GM18868 (cell line): ENCODE measurements around the gene UCMA.
A peak's percentile ranks its signal among the peaks of the same experiment; 100 is the strongest.
"Not testable (repeated sequence)": the region's sequence is repeated elsewhere in the genome, so short reads cannot be mapped to it uniquely, and the experiment has no call there.

Experiments
- ATAC-seq: cut with Tn5 transposase; IDR thresholded peaks from one replicate; pipeline ENCODE4 v1.9.1; 2021; ENCODE audit warnings: mild to moderate bottlenecking, moderate library complexity; ENCODE audit not compliant: unreplicated experiment

Gene UCMA, protein sequence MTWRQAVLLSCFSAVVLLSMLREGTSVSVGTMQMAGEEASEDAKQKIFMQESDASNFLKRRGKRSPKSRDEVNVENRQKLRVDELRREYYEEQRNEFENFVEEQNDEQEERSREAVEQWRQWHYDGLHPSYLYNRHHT

DNA sequence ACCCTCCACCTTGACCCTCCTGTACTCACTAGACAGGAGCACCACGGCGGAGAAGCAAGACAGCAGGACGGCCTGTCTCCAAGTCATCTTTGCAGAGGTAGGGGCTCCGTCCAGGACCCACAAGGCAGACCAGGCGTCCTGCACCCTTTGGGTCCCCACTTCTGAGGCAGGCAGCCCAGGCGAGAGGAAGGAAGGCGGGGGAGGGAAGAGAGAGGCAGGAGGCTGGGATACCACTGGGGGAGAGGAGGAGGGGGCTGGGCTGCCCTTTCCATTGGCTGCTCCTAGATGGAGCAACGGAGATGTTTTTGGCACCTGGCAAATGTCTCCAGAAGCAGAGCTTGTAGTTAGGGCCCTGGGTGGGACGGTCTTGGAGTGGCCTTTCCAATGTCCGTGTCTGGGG, at the start of gene UCMA:
Gene UCMA (minus strand): TSS at position 203 of the 400 bp plus-strand sequence. CDS start 116 bp downstream, at position 87.
- ATAC-seq, result no peak

DNA sequence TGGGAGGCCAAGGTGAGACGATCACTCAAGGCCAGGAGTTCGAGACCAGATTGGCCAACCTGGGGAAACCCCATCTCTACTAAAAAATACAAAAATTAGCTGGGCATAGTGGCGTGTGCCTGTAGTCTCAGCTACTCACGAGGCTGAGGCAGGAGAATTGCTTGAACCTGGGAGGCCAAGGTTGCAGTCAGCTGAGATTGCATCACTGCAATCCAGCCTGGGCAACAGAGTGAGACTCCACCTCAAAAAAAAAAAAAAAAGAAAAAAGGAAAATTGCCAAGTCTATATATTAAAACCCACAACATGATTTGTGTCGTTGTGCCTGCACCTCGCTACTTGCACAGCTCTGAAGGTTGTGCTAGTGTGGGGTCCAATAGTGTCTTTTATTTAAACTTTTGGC, 48.2 kb upstream of the UCMA start:
- not testable (repeated sequence) for ATAC-seq

DNA sequence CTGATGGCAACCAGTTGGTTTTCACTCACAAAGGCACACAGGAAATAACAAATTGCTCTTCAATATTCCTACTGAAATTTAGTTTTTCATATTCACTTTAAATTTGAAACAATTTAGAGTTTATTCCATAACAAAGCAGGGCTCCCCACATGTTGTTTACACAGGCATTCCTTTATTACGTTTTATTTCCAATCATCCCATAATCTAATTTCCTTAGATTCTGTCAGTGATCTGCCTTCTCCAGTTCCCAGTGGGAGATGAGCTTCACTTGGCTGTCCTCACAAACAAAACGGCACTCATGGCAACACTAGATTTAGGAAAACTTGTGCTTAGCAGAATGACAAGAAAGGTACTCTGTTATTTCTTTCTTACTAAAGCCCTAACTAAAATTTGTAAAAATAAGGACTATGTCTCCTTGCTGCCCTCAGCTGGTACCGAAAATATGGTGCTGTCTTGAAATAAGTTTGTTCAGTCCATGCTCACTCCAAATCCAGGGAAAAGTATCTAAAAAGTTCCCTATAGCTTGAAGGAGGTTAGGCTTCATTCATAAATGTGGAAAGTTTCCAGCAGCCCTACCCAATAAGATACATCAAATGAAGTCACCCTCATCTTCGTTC, 42.7 kb upstream of the UCMA start:
- ATAC-seq, result no peak

DNA sequence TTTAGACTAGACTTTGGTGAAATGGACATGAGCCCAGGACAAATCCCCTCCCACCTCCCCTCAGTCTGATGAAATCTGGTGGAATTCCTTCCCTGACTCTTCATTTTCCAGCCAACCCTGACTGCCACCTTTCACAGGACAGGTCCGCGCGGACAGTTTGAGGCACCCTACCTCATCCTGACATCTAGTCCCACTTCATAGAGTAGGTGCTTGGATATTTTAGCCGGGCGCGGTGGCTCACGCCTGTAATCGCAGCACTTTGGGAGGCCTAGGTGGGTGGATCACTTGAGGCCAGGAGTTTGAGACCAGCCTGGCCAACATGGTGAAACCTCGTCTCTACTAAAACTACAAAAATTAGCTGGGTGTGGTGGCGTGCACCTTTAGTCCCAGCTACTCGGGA, 42.0 kb upstream of the UCMA start:
- ATAC-seq, result not testable (repeated sequence)

DNA sequence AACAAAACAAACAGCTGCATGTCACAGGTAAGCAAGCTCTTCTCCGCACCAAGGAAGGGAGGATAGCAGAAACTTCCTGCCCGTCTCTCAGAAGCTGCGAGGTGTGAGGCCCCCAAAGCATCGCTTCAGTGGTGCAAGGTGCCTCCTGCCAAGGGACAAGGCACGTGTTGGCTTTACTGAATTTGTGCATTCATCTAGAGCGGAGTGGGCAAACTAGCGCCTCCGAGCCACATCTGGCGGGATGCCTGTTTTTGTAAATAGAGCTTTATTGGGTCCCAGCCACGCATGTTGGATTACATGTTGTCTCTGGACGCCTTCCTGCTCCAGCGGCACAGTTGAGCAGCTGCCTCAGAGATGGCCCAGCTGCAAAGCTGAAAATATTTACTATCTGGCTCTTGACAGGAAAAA, 38.0 kb upstream of the UCMA start:
- no peak for ATAC-seq

DNA sequence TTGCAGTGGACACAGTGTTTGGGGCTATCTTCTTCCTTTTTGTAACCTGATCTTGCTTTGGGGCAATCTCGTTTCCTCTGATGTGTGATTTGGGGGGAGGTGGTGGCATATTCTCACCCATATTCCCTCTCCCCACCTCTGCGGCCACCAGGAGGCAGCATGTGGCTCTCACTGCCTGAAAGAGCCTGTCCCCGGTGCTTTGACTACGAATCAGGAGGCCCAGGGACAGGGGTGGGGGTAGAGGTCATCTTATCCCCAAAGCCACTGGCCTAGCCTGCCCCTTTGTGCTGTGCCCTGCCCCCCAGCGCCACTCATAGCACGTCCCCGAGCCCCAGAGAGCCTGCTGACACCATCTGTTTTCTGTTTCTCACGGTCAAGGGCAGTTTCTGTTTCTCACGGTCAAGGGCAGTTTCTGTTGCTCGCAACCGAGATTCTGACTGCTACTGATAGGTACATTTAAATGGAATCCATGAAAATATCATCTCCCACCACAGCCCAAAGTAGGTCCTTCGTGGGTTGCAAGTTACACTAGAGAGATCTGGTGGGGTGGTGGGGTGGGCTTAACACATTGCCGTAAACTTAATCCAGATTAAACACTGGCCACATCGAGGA, 37.5 kb upstream of the UCMA start:
- ATAC-seq, result peak; percentile 40

DNA sequence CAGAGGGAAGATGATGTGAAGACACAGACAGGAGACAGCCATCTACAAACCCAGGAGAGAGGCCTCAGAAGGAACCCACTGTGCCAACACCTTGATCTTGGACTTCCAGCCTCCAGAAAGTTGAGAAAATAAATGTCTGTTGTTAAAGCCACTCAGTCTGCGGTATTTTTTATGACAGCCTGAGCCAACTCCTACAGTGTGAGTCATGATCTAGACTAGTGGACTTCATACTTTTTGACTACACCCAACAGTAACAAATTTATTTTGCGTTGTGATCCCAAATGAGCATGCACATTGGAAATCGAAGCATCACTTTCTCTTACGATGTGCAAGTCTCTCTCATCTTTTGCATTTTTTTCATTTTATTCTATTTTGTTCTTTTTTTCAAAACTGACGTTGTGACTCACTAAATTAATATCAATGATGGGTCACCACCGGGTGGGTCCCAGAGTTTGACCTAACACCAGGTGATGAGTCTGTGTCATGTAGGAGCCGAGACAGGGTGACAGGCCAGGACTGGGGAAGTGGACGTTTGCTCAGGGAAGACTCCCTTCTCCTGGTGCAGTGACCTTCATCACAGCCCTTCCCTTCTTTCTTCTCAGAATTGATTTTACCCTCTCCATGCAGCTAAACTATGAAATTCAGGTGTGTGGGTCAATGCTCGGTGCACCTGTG, 36.8 kb upstream of the UCMA start:
- no peak for ATAC-seq

DNA sequence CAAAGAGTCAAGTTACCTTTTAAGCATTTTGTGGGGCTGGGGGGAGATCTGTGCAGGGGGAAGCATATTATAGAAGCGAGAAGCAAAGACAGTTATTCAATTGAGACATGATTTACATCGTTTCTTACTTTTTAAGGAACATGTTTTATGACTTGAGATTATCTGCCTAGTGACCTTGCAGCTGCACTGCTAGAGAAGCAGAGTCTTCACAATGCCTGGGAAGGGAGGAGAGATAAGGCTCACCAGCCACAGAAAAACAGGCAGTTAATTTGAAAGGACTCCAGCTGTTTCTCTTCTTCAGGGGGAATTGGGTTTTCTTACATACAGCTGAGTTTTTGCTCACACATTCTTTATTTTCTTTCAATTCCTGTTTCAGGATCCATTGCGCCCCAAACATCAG, 34.7 kb upstream of the UCMA start:
- ATAC-seq, result no peak

DNA sequence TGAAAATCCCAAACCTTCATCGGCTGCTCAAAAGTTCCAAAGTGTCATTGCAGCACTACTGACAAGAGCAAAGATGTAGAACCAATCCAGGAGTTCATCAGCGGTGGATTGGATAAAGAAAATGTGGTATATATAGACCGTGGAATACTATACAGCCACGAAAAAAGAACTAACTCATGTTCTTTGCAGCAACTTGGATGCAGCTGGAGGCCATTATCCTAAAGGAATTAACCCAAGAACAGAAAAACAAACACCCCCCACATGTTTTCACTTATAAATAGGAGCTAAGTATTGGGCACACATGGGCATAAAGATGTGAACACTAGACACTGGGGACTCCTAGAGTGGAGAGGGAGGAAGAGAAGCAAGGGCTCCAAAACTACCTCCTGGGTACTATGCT, 34.1 kb upstream of the UCMA start:
- ATAC-seq, result no peak

DNA sequence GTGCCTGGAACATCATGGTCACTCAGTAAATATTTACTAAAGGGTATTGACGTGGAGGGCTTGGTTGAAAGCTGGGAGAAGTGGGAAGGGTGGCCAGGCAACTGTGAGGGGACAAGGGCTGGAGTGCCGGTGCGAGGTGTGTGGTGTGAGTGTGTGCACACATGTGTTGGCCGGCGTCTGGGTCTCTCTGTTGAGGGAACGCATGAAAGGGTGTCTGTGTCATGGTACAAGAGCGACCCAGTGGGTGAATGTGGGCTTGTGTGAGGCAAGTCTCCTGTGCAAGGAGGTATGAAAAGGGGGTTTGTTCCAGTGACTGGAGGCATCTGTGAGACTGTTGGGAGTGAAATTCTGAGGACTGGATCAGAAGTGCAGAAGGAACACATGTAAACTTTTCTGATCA, 29.4 kb upstream of the UCMA start:
- no peak for ATAC-seq

DNA sequence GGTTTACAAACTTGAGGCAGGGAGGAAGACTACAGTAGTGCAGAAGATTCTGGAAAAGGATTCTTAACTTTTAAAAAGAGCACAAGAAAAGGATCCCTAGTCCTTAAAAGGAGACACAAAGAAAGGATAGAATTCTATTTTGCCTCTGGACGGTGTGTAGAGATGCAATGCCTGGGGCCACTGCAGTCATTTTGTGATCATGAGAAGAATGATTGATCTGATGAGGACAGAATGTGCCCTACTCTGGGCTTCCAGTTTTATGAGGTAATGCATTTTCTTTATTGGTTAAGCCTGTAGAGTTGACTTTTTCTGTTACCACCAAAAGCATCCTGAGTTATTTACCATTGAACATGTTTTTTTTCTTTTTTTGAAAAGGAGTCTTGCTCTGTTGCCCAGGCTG, 28.3 kb upstream of the UCMA start:
- no peak for ATAC-seq

DNA sequence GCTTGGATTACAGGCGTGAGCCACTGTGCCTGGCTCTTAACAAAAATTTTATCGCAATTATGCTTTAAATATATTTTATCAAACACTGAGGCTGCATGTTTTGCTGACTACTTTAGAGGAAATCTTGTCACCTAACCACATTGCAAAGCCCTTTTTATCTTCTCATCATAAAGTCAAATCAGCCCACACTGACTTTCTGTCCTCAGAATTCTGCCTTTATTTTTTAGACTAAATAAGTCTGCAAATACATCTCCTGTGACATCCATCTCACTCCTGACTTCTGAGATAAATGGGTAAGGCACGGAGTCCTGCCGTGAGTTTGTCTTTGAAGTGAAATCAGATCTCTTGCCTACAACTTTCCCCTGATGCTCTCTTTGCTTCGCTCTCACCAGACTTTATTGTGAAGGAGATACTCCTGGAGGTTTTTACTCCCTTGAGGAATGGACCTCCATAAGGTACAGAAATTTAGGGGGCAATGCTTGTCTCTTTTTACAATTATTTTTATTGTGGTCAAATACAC, 23.5 kb upstream of the UCMA start:
- no peak for ATAC-seq

DNA sequence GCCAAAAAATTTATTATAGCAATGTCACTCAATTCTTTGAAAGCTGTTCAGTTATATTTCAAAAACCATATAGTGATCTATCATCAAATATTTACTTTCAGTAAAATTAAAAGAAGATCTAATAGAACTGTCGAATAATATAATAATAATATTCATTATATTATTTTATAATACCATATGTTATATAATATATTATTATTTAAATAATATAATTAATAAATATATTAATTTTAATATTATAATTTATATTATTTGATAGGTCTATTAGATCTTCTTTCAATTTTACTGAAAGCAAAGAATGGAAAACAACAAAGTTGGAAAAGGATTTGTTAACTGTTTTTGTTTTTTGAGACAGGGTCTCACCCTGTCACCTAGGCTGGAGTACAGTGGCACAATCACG, 22.5 kb upstream of the UCMA start:
- ATAC-seq, result no peak

DNA sequence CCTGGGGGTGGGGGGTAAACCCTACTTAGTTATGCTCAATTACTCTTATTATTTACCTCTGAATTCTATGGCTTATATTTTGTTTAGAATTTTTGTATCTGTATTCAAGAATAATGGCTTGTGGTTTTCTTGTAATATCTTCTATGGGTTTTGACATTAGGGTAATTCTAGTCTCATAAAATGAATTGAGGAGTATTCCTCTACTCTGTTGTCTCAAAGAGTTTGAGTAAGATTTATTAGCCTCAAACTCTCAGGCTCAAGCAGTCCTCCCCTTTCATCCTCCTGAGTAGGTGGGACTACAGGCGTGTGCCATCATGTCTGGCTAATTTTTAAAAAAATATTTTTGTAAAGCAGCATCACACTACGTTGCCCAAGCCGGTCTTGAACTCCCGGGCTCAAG, 19.6 kb upstream of the UCMA start:
- no peak for ATAC-seq

DNA sequence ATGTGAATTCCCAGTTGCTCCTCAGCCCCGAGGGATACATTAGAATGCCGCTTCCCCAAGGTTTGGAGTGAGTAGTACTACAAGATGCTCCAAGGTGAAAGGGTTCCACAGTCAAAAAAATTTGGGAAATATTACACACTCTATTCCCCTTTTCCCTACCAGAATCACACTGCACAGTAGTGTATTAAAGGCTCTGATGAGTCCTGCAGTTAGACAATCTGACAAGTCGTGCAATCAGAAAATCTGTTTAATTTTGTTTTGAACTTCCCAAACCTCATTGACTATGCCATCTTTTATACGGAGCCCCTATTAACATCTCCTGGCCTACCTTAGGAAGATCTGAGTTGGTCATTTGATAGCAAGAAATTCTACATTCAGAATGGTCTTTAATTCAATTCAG, 13.6 kb upstream of the UCMA start:
- no peak for ATAC-seq

DNA sequence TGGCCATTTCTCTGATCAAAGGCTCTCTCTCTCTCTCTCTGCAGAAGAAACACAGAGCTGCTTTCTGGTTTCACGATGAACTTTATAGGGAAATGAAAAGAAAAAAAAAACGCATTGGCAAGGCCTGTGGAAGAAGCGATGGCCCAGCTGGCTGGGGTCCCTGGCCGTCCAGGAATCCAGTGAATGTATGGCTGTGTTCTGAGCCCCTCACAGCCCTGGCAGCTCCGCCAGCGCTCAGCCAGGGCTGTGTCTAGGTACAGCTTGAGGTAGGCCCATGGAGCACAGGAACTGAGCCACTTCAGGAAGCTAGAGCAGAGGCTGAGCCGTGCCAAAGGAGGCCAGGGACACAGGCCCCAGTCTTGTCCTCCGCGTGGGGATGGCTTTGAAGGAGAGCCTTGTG, 13.1 kb upstream of the UCMA start:
- ATAC-seq, result no peak

DNA sequence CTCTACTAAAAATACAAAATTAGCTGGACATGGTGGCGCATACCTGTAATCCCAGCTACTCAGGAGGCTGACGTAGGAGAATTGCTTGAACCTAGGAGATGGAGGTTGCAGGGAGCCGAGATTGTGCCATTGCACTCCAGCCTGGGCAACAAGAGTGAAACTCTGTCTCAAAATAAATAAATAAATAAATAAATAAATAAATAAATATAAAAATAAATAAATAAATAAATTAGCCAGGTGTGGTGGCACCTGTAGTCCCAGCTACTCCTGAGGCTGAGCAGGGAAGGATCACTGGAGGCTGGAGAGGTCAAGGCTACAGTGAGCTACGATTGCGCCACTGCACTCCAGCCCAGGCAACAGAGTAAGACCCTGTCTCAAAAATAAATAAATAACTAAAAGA, 8.1 kb upstream of the UCMA start:
- not testable (repeated sequence) for ATAC-seq

DNA sequence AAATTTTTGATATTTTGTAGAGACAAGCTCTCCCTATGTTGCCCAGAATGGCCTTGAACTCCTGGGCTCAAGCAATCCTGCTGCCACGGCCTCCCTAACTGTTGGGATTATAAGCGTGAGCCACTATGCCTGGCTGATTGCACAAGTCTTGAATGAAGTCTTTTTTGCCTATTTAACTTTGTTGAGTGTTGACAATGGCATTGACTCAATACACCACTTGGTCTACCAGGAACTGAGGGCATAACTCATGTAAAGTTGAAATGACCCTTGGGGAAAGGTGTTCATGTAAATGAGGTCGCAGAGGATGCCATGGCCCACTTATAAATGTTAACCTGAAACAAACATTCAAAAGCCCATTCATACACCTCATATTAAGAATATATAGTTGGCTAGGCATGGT, 7.4 kb upstream of the UCMA start:
- no peak for ATAC-seq

DNA sequence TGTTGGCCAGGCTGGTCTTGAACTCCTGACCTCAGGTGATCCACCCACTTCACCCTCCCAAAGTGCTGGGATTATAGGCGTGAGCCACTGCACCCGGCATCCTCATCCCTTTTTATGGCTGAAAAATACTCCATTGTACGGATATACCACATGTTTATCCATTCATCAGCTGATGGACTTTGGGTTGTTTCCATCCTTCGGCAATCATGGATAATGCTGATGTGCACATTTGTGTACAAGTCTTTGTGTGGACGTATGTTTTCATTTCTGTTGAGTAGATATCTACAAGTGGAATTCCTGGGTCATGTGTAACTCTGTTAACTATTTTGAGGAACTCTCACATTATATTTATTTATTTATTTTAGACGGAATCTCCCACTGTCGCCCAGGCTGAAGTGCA, 5.7 kb upstream of the UCMA start:
- no peak for ATAC-seq

DNA sequence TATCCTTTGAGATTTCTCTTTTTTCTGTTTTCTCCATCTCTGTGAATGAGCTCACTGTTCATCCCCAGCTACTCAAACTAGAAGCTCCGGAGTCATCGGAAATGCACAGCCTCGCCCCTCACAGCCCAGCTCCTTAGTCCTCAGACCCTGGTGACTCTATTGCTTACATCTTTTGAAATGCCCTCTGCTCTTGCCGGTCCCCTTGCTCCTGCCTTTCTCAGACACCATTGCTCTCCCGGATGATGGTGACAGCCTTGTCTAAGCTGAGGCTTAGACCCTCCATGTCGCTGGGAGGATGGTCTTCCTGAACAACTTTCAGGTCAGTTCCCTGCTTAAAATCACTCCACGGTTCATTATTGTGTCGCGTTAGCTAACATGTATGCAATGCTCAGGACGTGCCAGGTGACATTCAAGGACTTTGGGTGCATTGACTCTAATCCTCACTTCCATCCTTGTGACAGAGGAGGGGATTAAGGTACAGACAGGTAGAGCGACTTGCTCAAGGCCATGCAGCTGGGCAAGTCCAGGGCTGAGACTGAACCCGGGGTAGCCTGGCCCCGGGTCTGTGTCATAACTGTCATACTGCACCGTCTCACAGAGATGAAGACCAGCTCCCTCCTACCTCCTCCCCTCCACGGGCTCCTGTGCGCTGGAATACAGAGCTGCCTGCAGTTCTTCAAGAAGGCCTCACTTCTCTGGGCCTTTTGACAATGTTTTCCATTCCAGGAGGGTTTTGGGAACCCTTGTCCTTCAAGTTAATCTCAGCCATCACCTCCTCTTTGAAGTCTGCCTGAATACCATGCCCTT, 4.3 kb upstream of the UCMA start:
- ATAC-seq, result no peak

DNA sequence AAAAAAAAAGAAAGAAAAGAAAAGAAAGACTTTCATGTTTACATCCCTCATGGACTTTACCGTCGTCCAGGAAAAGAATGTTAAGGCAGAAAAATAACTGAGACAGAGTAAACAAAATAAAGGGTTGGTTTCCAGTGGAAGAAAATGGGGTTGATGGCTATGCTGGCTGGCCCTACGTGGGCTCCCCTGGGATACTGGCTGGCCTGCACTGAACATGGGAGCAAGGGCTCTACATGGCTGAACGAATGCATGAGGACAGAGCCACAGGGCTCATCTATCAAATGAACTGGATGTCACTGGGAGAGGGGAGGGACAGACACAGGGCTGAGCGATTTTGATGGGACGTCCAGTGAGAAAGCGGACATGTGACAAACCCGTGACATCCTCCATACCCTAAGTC, 2.5 kb upstream of the UCMA start:
- ATAC-seq, result no peak
